ENCODE data around the gene SUCLG1. TPM values are rescaled to one million over a fixed set of nuclear protein-coding genes. Genes with fewer than 3 reads are reported as not detected.

Gene SUCLG1
- total and polyA plus RNA-seq, 2 of the 8 experiments (the other 6 are each of a cell fraction or from before 2014, with no cell fraction given) = 19.9 to 40.0 TPM

GRCh38 chr2:84417453-84418145 lies 41.5 kb downstream of the SUCLG1 start (continued):
- no peak for TF ChIP-seq CHD7 (IDR thresholded peaks at IDR 0.05; ENCODE audit: insufficient replicate concordance, low read length)
- TF ChIP-seq TBP (IDR thresholded peaks at IDR 0.05; ENCODE audit: low read depth, low read length) = no peak

Measured in H1 (cell line).